ENCODE data around the gene TAL1. TPM values are rescaled to one million over a fixed set of nuclear protein-coding genes. Genes with fewer than 3 reads are reported as not detected.

Gene TAL1
- total and polyA plus RNA-seq, 10 of the 15 experiments (the other 5 are each of a cell fraction or from before 2014, with no cell fraction given): 0.05 TPM; not detected in 9

DNA sequence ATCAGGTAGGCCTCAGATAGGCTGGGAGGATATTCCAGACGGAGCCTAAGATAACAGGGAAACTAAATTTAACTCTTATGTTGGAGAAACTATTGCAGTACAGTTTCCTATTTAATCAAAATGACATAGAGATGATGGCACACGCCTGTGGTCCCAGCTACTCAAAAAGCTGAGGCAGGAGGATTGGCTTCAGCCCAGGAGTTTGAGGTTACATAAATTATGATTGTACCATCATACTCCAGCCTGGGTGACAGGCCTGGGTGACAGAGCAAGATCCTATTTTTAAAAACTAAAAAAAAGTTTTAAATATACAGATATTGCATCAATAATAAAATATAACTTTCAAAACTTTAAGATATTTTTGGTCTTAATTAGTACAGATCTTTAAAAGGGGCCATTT, 25.2 kb upstream of the TAL1 start:
- Histone ChIP-seq H3K4me3 (no peak overlapping the region), H2AFZ (ENCODE audit: control insufficient read depth, low read depth, low read length) (no peak overlapping the region), H3K4me2 (ENCODE audit: control insufficient read depth, insufficient read depth) (no peak overlapping the region), H3K9me3 (replicated peaks; ENCODE audit: control insufficient read depth, insufficient read depth, low read length) (no peaks in the 10 kb centered on the region), H4K20me1 (ENCODE audit: control insufficient read depth, insufficient read depth) (no peaks in the 10 kb centered on the region), H3K4me1 (ENCODE audit: control insufficient read depth, insufficient read depth, low read length) (no peaks in the 10 kb centered on the region), H3K79me2 (ENCODE audit: control insufficient read depth, insufficient read depth, low read length) (no peaks in the 10 kb centered on the region), H3K9ac (ENCODE audit: control insufficient read depth, insufficient read depth, low read length) (no peak overlapping the region), H3K27me3 (replicated peaks in 1 of 2; ENCODE audit: control insufficient read depth in 2 of 2, insufficient read depth in 2 of 2, low read length in 1 of 2) (no peaks in the 10 kb centered on the region), H3K27ac (ENCODE audit: control insufficient read depth, insufficient read depth) (no peak overlapping the region), H3K36me3 (ENCODE audit: control insufficient read depth in 2 of 2, insufficient read depth in 2 of 2, low read length in 1 of 2) (peaks cover 3 to 25% of the 10 kb centered on the region in 2 experiments)
- TF ChIP-seq FOXK2 (IDR thresholded peaks at IDR 0.05) (no peak), ZBED1 (IDR thresholded peaks at IDR 0.05; ENCODE audit: borderline replicate concordance) (no peak), NRF1 (conservative IDR thresholded peaks at IDR 0.05; ENCODE audit: low read depth, low read length) (no peak), GATAD2B (conservative IDR thresholded peaks at IDR 0.05; ENCODE audit: low read depth) (no peak)
- TF ChIP-seq, protein P1, sequence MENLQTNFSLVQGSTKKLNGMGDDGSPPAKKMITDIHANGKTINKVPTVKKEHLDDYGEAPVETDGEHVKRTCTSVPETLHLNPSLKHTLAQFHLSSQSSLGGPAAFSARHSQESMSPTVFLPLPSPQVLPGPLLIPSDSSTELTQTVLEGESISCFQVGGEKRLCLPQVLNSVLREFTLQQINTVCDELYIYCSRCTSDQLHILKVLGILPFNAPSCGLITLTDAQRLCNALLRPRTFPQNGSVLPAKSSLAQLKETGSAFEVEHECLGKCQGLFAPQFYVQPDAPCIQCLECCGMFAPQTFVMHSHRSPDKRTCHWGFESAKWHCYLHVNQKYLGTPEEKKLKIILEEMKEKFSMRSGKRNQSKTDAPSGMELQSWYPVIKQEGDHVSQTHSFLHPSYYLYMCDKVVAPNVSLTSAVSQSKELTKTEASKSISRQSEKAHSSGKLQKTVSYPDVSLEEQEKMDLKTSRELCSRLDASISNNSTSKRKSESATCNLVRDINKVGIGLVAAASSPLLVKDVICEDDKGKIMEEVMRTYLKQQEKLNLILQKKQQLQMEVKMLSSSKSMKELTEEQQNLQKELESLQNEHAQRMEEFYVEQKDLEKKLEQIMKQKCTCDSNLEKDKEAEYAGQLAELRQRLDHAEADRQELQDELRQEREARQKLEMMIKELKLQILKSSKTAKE (IDR thresholded peaks at IDR 0.05; ENCODE audit: low read depth, poor library complexity, severe bottlenecking): no peak
- TF ChIP-seq, protein P2, sequence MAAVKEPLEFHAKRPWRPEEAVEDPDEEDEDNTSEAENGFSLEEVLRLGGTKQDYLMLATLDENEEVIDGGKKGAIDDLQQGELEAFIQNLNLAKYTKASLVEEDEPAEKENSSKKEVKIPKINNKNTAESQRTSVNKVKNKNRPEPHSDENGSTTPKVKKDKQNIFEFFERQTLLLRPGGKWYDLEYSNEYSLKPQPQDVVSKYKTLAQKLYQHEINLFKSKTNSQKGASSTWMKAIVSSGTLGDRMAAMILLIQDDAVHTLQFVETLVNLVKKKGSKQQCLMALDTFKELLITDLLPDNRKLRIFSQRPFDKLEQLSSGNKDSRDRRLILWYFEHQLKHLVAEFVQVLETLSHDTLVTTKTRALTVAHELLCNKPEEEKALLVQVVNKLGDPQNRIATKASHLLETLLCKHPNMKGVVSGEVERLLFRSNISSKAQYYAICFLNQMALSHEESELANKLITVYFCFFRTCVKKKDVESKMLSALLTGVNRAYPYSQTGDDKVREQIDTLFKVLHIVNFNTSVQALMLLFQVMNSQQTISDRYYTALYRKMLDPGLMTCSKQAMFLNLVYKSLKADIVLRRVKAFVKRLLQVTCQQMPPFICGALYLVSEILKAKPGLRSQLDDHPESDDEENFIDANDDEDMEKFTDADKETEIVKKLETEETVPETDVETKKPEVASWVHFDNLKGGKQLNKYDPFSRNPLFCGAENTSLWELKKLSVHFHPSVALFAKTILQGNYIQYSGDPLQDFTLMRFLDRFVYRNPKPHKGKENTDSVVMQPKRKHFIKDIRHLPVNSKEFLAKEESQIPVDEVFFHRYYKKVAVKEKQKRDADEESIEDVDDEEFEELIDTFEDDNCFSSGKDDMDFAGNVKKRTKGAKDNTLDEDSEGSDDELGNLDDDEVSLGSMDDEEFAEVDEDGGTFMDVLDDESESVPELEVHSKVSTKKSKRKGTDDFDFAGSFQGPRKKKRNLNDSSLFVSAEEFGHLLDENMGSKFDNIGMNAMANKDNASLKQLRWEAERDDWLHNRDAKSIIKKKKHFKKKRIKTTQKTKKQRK (IDR thresholded peaks at IDR 0.05; ENCODE audit: low read depth, low read length): no peak
- CTCF ChIA-PET: interaction anchor here (1.1 to 1.4 kb wide), 2 partner anchors 82 to 470 kb away, joined by 3 to 6 read pairs; no protein-coding TSS in a partner anchor
- no TSS peak for BruUV-seq (replicated peaks)
- FAIRE-seq (no peak), ATAC-seq (no peak), DNase-seq (ENCODE audit: low read depth, low spot score) (no peak)
- RAD21 ChIA-PET (ENCODE audit: unreplicated experiment): no interaction called here
- SMC1A ChIA-PET (ENCODE audit: uncharacterized antibody, unreplicated experiment): no interaction called here
- 98% methylated on average over 2 of the region's 2 CpGs for WGBS (ENCODE audit: insufficient coverage, insufficient replicate concordance, low lambda C conversion rate, missing lambda C conversion rate)
- POLR2A ChIA-PET: no interaction called here
- intact Hi-C loops (cut with micrococcal nuclease; ENCODE audit: unreplicated experiment) (no loop called here), in situ Hi-C loops (cut with MboI) (no loop called here)

All from GM12878 (cell line).